Ishikawa (cell line): Measurements from ENCODE around the gene TGIF2.

Experiments
- CEBPB ChIP-seq: IDR thresholded peaks from 2 replicates; pipeline ENCODE4 v1.6.1; 2012
- CREB1 ChIP-seq: IDR thresholded peaks from 2 replicates; pipeline ENCODE4 v1.6.1; 2012; ENCODE audit warnings: low read depth
- EGR1 ChIP-seq: IDR thresholded peaks from 2 replicates; pipeline ENCODE4 v1.6.1; 2012
- EP300 ChIP-seq: IDR thresholded peaks from 2 replicates; pipeline ENCODE4 v1.6.1; 2012; ENCODE audit warnings: borderline replicate concordance
- FOXM1 ChIP-seq: IDR thresholded peaks from 2 replicates; pipeline ENCODE4 v1.6.1; 2012; ENCODE audit warnings: low read depth, borderline replicate concordance
- MAX ChIP-seq: IDR thresholded peaks from 2 replicates; pipeline ENCODE4 v1.6.1; 2012
- NFIC ChIP-seq: IDR thresholded peaks from 2 replicates; pipeline ENCODE4 v1.6.1; 2012
- RAD21 ChIP-seq: IDR thresholded peaks from 2 replicates; pipeline ENCODE4 v1.6.1; 2012; ENCODE audit warnings: low read depth
- TAF1 ChIP-seq: IDR thresholded peaks from 2 replicates; pipeline ENCODE4 v1.6.1; 2012; ENCODE audit warnings: low read depth, mild to moderate bottlenecking
- TCF12 ChIP-seq: IDR thresholded peaks from 2 replicates; pipeline ENCODE4 v1.6.1; 2012; ENCODE audit warnings: low read depth
- TEAD4 ChIP-seq: IDR thresholded peaks from 2 replicates; pipeline ENCODE4 v1.6.1; 2012
- USF1 ChIP-seq: IDR thresholded peaks from 2 replicates; pipeline ENCODE4 v1.6.1; 2012
- YY1 ChIP-seq: IDR thresholded peaks from 2 replicates; pipeline ENCODE4 v1.6.1; 2012; ENCODE audit warnings: low read depth
- ZBTB7A ChIP-seq: IDR thresholded peaks from 2 replicates; pipeline ENCODE4 v1.6.1; 2012; ENCODE audit warnings: low read depth
- TF ChIP-seq, protein P1 (sequence below): IDR thresholded peaks from 2 replicates; pipeline ENCODE4 v1.6.1; 2012; ENCODE audit warnings: low read depth, mild to moderate bottlenecking

The TGIF2 gene

DNA sequence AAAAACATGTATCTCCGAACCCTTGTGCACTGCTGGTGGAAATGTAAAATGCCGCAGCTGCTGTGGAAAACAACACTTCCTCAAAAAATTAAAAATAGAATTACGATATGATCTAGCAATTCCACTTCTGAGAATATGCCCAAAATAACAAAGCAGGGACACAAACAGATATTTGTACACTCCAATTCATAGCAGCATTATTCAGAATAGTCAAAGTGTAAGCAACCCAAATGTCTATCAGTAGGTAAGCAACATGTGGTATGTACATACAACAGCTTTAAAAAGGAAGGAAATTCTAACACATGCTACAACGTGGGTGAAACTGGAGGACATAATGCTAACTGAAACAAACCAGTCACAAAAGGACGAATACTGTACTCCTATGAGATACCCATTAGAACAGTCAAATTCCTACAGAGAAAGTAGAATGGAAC lies 26.5 kb downstream of the TGIF2 start:
- TF ChIP-seq ZBTB7A, result no peak
- TF ChIP-seq, protein P1, sequence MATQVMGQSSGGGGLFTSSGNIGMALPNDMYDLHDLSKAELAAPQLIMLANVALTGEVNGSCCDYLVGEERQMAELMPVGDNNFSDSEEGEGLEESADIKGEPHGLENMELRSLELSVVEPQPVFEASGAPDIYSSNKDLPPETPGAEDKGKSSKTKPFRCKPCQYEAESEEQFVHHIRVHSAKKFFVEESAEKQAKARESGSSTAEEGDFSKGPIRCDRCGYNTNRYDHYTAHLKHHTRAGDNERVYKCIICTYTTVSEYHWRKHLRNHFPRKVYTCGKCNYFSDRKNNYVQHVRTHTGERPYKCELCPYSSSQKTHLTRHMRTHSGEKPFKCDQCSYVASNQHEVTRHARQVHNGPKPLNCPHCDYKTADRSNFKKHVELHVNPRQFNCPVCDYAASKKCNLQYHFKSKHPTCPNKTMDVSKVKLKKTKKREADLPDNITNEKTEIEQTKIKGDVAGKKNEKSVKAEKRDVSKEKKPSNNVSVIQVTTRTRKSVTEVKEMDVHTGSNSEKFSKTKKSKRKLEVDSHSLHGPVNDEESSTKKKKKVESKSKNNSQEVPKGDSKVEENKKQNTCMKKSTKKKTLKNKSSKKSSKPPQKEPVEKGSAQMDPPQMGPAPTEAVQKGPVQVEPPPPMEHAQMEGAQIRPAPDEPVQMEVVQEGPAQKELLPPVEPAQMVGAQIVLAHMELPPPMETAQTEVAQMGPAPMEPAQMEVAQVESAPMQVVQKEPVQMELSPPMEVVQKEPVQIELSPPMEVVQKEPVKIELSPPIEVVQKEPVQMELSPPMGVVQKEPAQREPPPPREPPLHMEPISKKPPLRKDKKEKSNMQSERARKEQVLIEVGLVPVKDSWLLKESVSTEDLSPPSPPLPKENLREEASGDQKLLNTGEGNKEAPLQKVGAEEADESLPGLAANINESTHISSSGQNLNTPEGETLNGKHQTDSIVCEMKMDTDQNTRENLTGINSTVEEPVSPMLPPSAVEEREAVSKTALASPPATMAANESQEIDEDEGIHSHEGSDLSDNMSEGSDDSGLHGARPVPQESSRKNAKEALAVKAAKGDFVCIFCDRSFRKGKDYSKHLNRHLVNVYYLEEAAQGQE, result no peak
- TF ChIP-seq RAD21, result no peak
- no peak for TF ChIP-seq USF1
- TF ChIP-seq EP300, result no peak
- no peak for TF ChIP-seq CREB1
- no peak for TF ChIP-seq TEAD4
- no peak for TF ChIP-seq EGR1
- TF ChIP-seq MAX, result no peak
- no peak for TF ChIP-seq CEBPB

GRCh38 chr20:36601540-36601939 lies 28.1 kb downstream of the TGIF2 start:
- TF ChIP-seq EP300 (no peak), MAX (no peak), EGR1 (no peak), CREB1 (no peak), ZBTB7A (no peak), NFIC (no peak), CEBPB (no peak), USF1 (no peak)

DNA sequence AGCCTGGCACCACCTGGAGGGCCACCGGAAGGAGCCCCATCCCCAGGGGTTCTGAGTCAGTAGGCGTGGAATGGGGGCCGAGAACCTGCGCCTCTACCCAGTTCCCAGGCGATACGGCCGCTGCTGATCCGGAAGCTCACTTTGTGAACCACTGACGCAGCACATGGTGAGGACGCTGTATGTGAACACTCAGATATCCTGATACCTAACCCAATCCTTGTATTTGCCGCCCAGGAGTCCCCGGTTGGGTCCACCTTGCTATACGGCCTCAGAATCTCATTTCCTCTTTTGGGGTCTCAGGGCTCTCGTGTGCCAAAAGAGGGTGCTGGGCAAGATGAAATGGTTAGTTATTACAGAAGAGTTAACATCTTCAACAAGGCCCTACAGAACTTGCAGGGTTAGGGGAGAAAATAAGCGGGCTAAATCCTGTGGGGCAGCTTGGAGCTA lies 31.6 kb downstream of the TGIF2 start:
- no peak for TF ChIP-seq YY1
- TF ChIP-seq ZBTB7A, result no peak
- TF ChIP-seq EP300, result no peak
- TF ChIP-seq TCF12, result no peak
- TF ChIP-seq TAF1, result no peak
- TF ChIP-seq RAD21, result no peak
- no peak for TF ChIP-seq CREB1

- peak; percentile 80 for TF ChIP-seq MAX
- TF ChIP-seq CREB1, result peak; percentile 85
- peak; percentile 67 for TF ChIP-seq TAF1
- TF ChIP-seq TEAD4, result no peak
- no peak for TF ChIP-seq CEBPB
- no peak for TF ChIP-seq USF1
- no peak for TF ChIP-seq NFIC
- peak; percentile 43; the same call in 1 of the 2 replicates for TF ChIP-seq TCF12
- TF ChIP-seq ZBTB7A, result peak; percentile 29; the same call in 1 of the 2 replicates
- peak; percentile 58 for TF ChIP-seq YY1
- TF ChIP-seq RAD21, result peak; percentile 67
- TF ChIP-seq EP300, result 0 out of 2 replicates have a peak, but pooled peaks have one; percentile 26
Measured at GRCh38 chr20:36605399-36606157, 32.2 kb downstream of the TGIF2 start, which contains the start of gene RAB5IF. TSS of gene RAB5IF (plus strand) at chr20:36605779. CDS start at chr20:36605952, 173 bp downstream.

GRCh38 chr20:36606158-36607066 lies 33.0 kb downstream of the TGIF2 start:
- no peak for TF ChIP-seq MAX
- 0 out of 2 replicates have a peak, but pooled peaks have one; percentile 31 for TF ChIP-seq CEBPB

DNA sequence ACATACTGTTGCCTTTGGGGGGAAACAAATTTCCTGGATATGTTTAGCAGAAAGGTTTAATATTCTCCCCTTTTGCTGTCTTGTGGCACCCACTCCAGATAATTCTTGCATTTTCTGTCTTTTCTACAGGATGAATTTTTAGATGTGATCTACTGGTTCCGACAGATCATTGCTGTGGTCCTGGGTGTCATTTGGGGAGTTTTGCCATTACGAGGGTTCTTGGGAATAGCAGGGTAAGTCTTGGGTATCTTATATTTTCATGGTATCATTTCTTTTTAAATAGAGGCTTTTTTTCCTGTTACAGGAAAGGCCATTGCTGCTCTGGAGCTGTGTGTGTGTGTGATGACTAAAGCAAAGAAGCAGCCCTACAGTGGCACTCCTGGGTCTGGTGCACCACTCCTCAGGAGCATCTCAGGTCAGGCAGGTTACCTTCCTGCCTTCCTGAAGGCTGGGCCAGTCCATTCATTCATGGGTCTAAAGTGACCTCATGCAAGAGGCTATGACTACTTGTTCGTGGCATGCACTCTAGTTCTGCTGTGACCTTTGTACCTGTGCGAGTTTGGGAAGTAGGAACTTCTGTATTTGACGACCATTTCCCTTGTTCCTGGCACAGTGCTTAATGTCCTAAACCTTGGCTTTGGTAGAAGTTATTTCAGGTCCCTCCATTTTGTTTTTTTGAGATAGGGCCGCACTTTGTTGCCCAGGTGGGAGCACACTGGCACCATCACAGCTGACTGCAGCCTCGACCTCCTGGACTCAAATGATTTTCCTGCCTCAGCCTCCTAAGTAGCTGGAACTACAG lies 34.4 kb downstream of the TGIF2 start:
- TF ChIP-seq, protein P1, result no peak
- no peak for TF ChIP-seq ZBTB7A
- TF ChIP-seq MAX, result no peak
- TF ChIP-seq FOXM1, result no peak
- no peak for TF ChIP-seq YY1
- no peak for TF ChIP-seq EP300
- TF ChIP-seq NFIC, result no peak
- TF ChIP-seq TCF12, result no peak
- no peak for TF ChIP-seq RAD21
- TF ChIP-seq USF1, result no peak
- no peak for TF ChIP-seq TAF1
- no peak for TF ChIP-seq CREB1
- no peak for TF ChIP-seq EGR1
- no peak for TF ChIP-seq CEBPB
- no peak for TF ChIP-seq TEAD4
